ENCODE measurements around the gene THSD4. TPM values are rescaled to one million over a fixed set of nuclear protein-coding genes. Genes with fewer than 3 reads are reported as not detected.

Gene THSD4
- total RNA-seq, 6 donors from 2014 or later: 16.8 to 39.7 (median 21.7) TPM

DNA sequence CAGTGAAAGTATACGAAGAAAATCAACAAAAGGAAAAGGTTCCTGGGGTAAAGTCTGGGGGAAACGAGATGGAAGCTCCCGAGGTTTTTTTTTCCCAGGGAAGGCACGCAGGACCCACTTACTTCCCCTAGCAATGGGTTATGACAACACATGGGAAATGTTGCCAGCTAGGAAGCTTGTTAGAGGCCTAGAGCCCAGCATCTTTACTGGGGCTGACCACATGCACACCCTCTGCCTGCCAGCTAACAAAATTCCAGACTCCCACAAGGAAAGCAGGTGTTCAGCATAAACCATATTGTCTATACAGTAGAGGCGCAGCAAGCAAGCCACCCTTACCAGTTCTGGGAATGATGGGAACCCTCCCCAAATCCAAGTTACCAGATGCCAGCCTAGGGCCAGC lies 436.3 kb downstream of the THSD4 start:
- H3K4me3 ChIP-seq: no peak overlapping the region
- H3K4me1 ChIP-seq: no peaks in the 10 kb centered on the region
- TF ChIP-seq EP300 (IDR thresholded peaks at IDR 0.05) (no peak), POLR2A (IDR thresholded peaks at IDR 0.05) (no peak), POLR2AphosphoS5 (IDR thresholded peaks at IDR 0.05) (no peak)
- TF ChIP-seq, protein P1, sequence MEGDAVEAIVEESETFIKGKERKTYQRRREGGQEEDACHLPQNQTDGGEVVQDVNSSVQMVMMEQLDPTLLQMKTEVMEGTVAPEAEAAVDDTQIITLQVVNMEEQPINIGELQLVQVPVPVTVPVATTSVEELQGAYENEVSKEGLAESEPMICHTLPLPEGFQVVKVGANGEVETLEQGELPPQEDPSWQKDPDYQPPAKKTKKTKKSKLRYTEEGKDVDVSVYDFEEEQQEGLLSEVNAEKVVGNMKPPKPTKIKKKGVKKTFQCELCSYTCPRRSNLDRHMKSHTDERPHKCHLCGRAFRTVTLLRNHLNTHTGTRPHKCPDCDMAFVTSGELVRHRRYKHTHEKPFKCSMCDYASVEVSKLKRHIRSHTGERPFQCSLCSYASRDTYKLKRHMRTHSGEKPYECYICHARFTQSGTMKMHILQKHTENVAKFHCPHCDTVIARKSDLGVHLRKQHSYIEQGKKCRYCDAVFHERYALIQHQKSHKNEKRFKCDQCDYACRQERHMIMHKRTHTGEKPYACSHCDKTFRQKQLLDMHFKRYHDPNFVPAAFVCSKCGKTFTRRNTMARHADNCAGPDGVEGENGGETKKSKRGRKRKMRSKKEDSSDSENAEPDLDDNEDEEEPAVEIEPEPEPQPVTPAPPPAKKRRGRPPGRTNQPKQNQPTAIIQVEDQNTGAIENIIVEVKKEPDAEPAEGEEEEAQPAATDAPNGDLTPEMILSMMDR (IDR thresholded peaks at IDR 0.05): no peak
- no peaks in the 10 kb centered on the region for H3K9me3 ChIP-seq
- no peak for ATAC-seq (ENCODE audit: low FRiP score in 2 of 2)
- 75 to 83% methylated on average over 5 of the region's 5 CpGs for WGBS, 2 donors
- no peaks in the 10 kb centered on the region for H3K36me3 ChIP-seq
- no peak for DNase-seq
- no peak overlapping the region for H3K27ac ChIP-seq
- H3K27me3 ChIP-seq: no peaks in the 10 kb centered on the region

DNA sequence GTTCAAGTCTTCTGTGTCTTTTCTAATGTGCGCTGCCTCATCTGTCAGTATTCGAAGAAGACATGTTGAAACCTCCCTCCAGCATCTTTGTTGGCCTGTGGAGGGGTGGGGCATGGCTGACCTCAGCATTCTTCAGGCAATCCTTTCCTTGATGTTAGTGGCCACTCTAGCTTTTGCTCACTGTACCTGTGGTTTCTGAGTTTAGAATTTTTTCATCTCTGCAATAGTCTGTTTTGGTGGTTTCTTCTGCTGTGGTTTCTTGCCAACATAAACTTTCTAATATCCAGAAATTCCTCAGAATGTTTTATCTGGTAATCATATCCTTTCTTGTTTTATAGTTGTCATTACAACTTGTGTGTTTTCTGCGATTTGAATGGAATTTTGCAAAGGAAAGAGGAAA lies 443.8 kb downstream of the THSD4 start:
- H3K27ac ChIP-seq: no peak overlapping the region
- TF ChIP-seq POLR2AphosphoS5 (IDR thresholded peaks at IDR 0.05): no peak
- no peak for TF ChIP-seq POLR2A (IDR thresholded peaks at IDR 0.05)
- TF ChIP-seq, protein P1 (IDR thresholded peaks at IDR 0.05): no peak
- H3K4me3 ChIP-seq: no peak overlapping the region
- peaks cover 0 to 7% (median 0%) of the 10 kb centered on the region in 4 donors for H3K9me3 ChIP-seq
- no peak for DNase-seq
- no peaks in the 10 kb centered on the region for H3K36me3 ChIP-seq
- H3K4me1 ChIP-seq: no peaks in the 10 kb centered on the region
- 89 to 92% methylated on average over 3 of the region's 3 CpGs for WGBS, 2 donors
- ATAC-seq (ENCODE audit: low FRiP score in 2 of 2): no peak
- H3K27me3 ChIP-seq: no peaks in the 10 kb centered on the region

DNA sequence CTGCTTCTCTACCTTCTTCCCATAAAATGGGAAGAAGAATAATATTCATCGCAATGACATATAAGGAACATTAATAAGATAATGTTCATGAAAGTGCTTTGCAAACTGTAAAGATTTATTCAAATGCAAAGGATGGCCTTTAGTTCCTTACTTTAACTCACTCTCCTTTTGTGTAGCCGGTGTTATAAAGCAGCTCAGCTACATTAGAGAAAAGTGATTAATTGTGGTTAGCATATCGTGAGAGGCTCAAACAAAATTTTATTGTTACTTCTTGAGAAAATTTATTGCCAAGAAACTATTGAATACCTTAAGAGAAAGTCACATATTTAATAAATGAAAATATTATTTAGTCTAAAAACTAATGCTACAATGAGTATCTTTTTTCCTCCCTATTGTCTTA lies 444.3 kb downstream of the THSD4 start:
- 64 to 66% methylated on average over 3 of the region's 3 CpGs for WGBS, 2 donors
- H3K9me3 ChIP-seq: peaks cover 0 to 7% (median 0%) of the 10 kb centered on the region in 4 donors
- DNase-seq (no peak), ATAC-seq (ENCODE audit: low FRiP score in 2 of 2) (no peak)
- H3K27me3 ChIP-seq: no peaks in the 10 kb centered on the region
- no peak overlapping the region for H3K27ac ChIP-seq
- no peaks in the 10 kb centered on the region for H3K4me1 ChIP-seq
- TF ChIP-seq EP300 (IDR thresholded peaks at IDR 0.05): no peak
- TF ChIP-seq, protein P1 (IDR thresholded peaks at IDR 0.05): no peak
- TF ChIP-seq POLR2A (IDR thresholded peaks at IDR 0.05): no peak
- TF ChIP-seq POLR2AphosphoS5 (IDR thresholded peaks at IDR 0.05): no peak
- no peak overlapping the region for H3K4me3 ChIP-seq
- no peaks in the 10 kb centered on the region for H3K36me3 ChIP-seq

DNA sequence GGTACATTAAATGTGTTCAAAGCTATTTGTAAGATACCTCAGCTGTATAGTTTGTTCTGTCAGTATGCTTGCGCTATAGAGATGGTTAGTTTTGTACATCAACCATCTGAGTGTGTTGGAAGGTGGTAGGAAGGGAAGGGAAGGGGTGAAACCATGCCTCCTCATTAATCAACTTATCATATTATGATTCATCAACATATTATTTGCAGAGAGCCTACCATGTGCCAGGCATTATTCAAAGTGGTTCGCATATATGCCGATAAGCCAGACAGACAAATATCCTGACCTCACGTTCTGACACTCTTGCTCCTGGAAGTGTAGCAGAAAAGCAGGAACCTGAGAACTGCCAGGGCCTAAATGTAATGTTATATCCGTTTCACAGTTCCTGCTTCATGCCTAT lies 447.0 kb downstream of the THSD4 start:
- Histone ChIP-seq H3K36me3 (no peaks in the 10 kb centered on the region), H3K4me1 (no peaks in the 10 kb centered on the region), H3K27ac (no peak overlapping the region), H3K9me3 (peaks cover 0 to 1% (median 0%) of the 10 kb centered on the region in 4 donors), H3K4me3 (no peak overlapping the region), H3K27me3 (no peaks in the 10 kb centered on the region)
- WGBS, 2 donors: 88 to 89% methylated on average over 5 of the region's 5 CpGs
- ATAC-seq (ENCODE audit: low FRiP score in 2 of 2) (no peak), DNase-seq (no peak)
- TF ChIP-seq, protein P1 (IDR thresholded peaks at IDR 0.05): no peak
- TF ChIP-seq POLR2A (IDR thresholded peaks at IDR 0.05): no peak
- TF ChIP-seq POLR2AphosphoS5 (IDR thresholded peaks at IDR 0.05): no peak
- TF ChIP-seq EP300 (IDR thresholded peaks at IDR 0.05): no peak

DNA sequence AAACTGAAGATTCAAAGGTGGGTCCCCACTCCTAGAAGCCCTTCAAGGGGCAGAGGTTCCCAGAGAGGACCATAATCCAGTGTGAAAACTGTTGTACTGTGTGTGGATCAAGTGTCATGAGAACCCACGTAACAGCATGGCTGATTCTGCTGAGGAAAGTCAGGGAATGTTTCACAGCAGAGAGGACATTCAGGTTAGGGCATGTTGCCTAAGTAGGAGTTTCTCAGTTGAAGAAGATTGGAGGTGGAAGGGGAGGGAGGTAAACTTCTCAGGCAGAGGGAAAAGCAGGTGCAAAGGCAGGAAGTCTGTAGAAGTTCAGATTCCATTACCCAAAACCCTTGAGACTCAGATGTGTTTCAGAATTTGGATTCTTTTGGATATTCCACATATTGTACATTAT lies 448.9 kb downstream of the THSD4 start:
- 24 to 47% methylated on average over 1 of the region's 1 CpG for WGBS, 2 donors
- DNase-seq (no peak), ATAC-seq (ENCODE audit: low FRiP score in 2 of 2) (no peak)
- H3K27ac ChIP-seq: no peak overlapping the region
- H3K36me3 ChIP-seq: no peaks in the 10 kb centered on the region
- no peaks in the 10 kb centered on the region for H3K4me1 ChIP-seq
- H3K9me3 ChIP-seq: no peaks in the 10 kb centered on the region
- no peak overlapping the region for H3K4me3 ChIP-seq
- no peak for TF ChIP-seq POLR2A (IDR thresholded peaks at IDR 0.05)
- TF ChIP-seq, protein P1 (IDR thresholded peaks at IDR 0.05): no peak
- H3K27me3 ChIP-seq: no peaks in the 10 kb centered on the region

Data from upper lobe of left lung (tissue), 6 donors.